A673 (cell line): ENCODE data around the gene PDCD2.
"Not testable (repeated sequence)": the region's sequence is repeated elsewhere in the genome, so short reads cannot be mapped to it uniquely, and the experiment has no call there.

Experiments
- CTCF ChIP-seq: fragments of 300-800, 200-600 bp; sonication (generic); conservative IDR thresholded peaks from 2 replicates; pipeline ENCODE4 v1.5.1; 2017; ENCODE audit warnings: low read depth, mild to moderate bottlenecking, antibody characterized with exemption, low read length, moderate library complexity, mixed read lengths
- EZH2 ChIP-seq: fragments of 200-600 bp; sonication (generic); IDR thresholded peaks from 2 replicates; pipeline ENCODE4 v1.6.1; 2017; ENCODE audit warnings: borderline replicate concordance, low read depth, mild to moderate bottlenecking, mixed read lengths, antibody characterized with exemption, low read length; ENCODE audit not compliant: poor library complexity, severe bottlenecking

- TF ChIP-seq CTCF, EZH2: not testable (repeated sequence)
Measured at GRCh38 chr6:170612256-170612804, 27.9 kb upstream of the PDCD2 start.
